ENCODE data around the gene MACF1. TPM values are rescaled to one million over a fixed set of nuclear protein-coding genes. Genes with fewer than 3 reads are reported as not detected.

MACF1 gene
- total RNA-seq, 2 donors from 2014 or later, result 154 to 355 TPM

DNA sequence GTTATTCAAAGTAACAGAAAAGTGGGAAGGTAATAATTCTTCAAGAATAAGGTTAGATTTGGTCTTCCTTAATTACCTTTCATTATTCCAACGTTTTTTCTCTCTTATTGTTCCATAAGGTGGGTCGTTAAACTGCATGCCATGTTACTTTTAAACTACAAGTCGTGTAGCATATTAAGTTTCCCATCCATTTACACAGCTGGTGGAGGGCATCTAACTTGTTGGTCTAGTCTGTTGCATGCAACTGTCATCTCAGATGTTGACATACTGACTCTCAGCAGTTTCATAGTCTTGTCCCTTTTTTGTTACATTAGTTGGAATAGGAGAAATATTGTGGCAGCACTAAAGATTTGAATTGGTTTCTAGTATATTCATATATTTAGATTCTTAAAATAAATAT, 232.3 kb downstream of the MACF1 start:
- H3K36me3 ChIP-seq, result peaks cover 4 to 14% of the 10 kb centered on the region in 2 donors
- TF ChIP-seq POLR2AphosphoS5 (IDR thresholded peaks at IDR 0.05) (peak; percentile 61), POLR2A (IDR thresholded peaks at IDR 0.05) (no peak)
- TF ChIP-seq, protein P1, sequence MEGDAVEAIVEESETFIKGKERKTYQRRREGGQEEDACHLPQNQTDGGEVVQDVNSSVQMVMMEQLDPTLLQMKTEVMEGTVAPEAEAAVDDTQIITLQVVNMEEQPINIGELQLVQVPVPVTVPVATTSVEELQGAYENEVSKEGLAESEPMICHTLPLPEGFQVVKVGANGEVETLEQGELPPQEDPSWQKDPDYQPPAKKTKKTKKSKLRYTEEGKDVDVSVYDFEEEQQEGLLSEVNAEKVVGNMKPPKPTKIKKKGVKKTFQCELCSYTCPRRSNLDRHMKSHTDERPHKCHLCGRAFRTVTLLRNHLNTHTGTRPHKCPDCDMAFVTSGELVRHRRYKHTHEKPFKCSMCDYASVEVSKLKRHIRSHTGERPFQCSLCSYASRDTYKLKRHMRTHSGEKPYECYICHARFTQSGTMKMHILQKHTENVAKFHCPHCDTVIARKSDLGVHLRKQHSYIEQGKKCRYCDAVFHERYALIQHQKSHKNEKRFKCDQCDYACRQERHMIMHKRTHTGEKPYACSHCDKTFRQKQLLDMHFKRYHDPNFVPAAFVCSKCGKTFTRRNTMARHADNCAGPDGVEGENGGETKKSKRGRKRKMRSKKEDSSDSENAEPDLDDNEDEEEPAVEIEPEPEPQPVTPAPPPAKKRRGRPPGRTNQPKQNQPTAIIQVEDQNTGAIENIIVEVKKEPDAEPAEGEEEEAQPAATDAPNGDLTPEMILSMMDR (IDR thresholded peaks at IDR 0.05), result no peak

DNA sequence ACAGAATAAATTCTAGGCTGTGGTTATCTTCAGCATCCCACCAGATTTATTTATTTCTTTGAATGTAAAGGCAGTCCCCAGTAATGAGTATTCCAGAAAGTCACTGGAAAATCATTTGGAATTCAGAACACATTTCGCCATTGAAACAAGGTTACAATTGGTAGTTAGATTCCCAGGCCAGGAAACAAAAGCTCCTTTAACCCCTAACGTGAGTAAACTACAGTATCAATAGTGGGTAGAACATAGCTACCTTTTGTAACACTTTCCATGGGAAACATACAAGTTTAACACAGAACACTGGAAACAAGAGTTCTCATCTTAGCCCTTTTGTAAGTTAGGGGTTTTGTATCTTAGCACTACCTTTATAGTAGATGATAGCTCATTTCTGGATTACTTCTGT, 233.5 kb downstream of the MACF1 start:
- Histone ChIP-seq H3K36me3 (peaks cover 4 to 23% of the 10 kb centered on the region in 2 donors), H3K4me1 (replicated peaks) (no peaks in the 10 kb centered on the region), H3K9me3 (no peaks in the 10 kb centered on the region), H3K27ac (no peak overlapping the region), H3K27me3 (replicated peaks; ENCODE audit: insufficient read depth) (no peaks in the 10 kb centered on the region), H3K4me3 (no peak overlapping the region)
- TF ChIP-seq, protein P1 (IDR thresholded peaks at IDR 0.05), result no peak
- no peak for TF ChIP-seq POLR2AphosphoS5 (IDR thresholded peaks at IDR 0.05)
- TF ChIP-seq POLR2A (IDR thresholded peaks at IDR 0.05), result no peak
- WGBS, result 87% methylated on average over 2 of the region's 2 CpGs
- no peak for DNase-seq (ENCODE audit: low spot score)
- intact Hi-C loops (cut with DNase I), result no loop called here

More for the DNA sequence above, 232.3 kb downstream of the MACF1 start:
- 35% methylated on average over 3 of the region's 3 CpGs for WGBS
- H3K4me3 ChIP-seq, result no peak overlapping the region
- H3K9me3 ChIP-seq, result no peaks in the 10 kb centered on the region
- H3K27ac ChIP-seq, result no peak overlapping the region
- no peaks in the 10 kb centered on the region for H3K27me3 ChIP-seq (replicated peaks; ENCODE audit: insufficient read depth)
- no peaks in the 10 kb centered on the region for H3K4me1 ChIP-seq (replicated peaks)
- DNase-seq (ENCODE audit: low spot score), result peak; percentile 12
- intact Hi-C loops (cut with DNase I), result no loop called here

DNA sequence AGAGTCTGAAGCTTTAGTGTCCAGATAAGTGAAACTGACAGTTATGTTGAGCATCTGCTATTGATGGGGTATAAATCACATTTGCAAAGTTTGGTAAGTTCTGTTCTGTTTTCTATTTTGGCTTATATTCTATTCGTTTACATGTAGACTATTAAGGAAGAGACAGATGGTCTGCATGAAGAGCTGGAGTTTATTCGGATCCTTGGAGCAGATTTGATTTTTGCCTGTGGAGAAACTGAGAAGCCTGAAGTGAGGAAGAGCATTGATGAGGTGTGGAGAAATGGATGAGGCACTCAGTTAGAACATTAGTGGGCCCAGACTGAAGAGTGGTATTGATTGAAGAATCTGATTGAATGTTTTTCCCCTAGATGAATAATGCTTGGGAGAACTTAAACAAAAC, 236.4 kb downstream of the MACF1 start:
- intact Hi-C loops (cut with DNase I), result no loop called here
- 82% methylated on average over 2 of the region's 2 CpGs for WGBS
- no peak overlapping the region for H3K27ac ChIP-seq
- no peaks in the 10 kb centered on the region for H3K27me3 ChIP-seq (replicated peaks; ENCODE audit: insufficient read depth)
- peaks cover 0 to 18% of the 10 kb centered on the region in 2 donors for H3K36me3 ChIP-seq
- H3K9me3 ChIP-seq, result no peaks in the 10 kb centered on the region
- DNase-seq (ENCODE audit: low spot score), result no peak
- no peaks in the 10 kb centered on the region for H3K4me1 ChIP-seq (replicated peaks)
- no peak overlapping the region for H3K4me3 ChIP-seq
- TF ChIP-seq POLR2A (IDR thresholded peaks at IDR 0.05), result no peak
- TF ChIP-seq, protein P1 (IDR thresholded peaks at IDR 0.05), result no peak
- no peak for TF ChIP-seq POLR2AphosphoS5 (IDR thresholded peaks at IDR 0.05)

DNA sequence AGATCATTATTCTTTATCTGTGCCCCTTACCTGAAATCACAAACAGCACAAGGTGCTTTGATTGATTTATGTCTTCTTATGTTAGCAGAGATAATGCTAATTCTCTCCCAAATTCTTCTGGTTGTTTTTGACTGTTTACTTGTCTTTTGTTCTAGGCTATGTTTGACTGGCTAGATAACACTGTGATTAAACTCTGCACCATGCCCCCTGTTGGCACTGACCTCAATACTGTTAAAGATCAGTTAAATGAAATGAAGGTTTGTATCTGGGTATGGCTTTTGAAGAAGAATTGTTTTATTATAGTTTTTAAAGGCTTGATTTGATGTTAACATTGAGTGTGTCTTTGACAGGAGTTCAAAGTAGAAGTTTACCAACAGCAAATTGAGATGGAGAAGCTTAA, 237.3 kb downstream of the MACF1 start:
- no peaks in the 10 kb centered on the region for H3K9me3 ChIP-seq
- DNase-seq (ENCODE audit: low spot score), result no peak
- no peaks in the 10 kb centered on the region for H3K27me3 ChIP-seq (replicated peaks; ENCODE audit: insufficient read depth)
- TF ChIP-seq, protein P1 (IDR thresholded peaks at IDR 0.05), result no peak
- TF ChIP-seq POLR2AphosphoS5 (IDR thresholded peaks at IDR 0.05), result no peak
- TF ChIP-seq POLR2A (IDR thresholded peaks at IDR 0.05), result no peak
- H3K4me3 ChIP-seq, result no peak overlapping the region
- H3K36me3 ChIP-seq, result peaks cover 0 to 14% of the 10 kb centered on the region in 2 donors
- intact Hi-C loops (cut with DNase I), result no loop called here
- H3K4me1 ChIP-seq (replicated peaks), result no peaks in the 10 kb centered on the region
- no peak overlapping the region for H3K27ac ChIP-seq

DNA sequence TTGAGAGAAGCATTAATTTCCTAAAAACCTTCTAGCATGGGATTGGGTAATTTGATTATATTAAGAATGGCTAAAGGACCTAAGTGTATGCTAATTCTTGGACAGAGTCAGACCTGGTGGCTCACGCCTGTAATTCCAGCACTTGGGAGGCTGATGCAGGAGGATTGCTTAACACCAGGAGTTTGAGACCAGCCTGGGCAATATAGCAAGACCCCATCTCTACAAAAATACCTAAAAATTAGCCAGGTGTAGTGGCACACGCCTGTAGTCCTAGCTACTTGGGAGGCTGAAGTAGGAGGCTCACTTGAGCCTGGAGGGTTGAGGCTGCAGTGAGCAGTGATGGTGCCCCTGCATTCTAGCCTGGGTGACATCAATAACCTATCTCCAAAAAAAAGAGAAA, 241.1 kb downstream of the MACF1 start:
- WGBS, result 98% methylated on average over 2 of the region's 2 CpGs
- no peaks in the 10 kb centered on the region for H3K9me3 ChIP-seq
- no peaks in the 10 kb centered on the region for H3K4me1 ChIP-seq (replicated peaks)
- peaks cover 18 to 26% of the 10 kb centered on the region in 2 donors for H3K36me3 ChIP-seq
- H3K27ac ChIP-seq, result no peak overlapping the region
- no peak overlapping the region for H3K4me3 ChIP-seq
- H3K27me3 ChIP-seq (replicated peaks; ENCODE audit: insufficient read depth), result no peaks in the 10 kb centered on the region
- intact Hi-C loops (cut with DNase I), result no loop called here
- TF ChIP-seq POLR2AphosphoS5 (IDR thresholded peaks at IDR 0.05) (no peak), POLR2A (IDR thresholded peaks at IDR 0.05) (no peak)
- TF ChIP-seq, protein P1 (IDR thresholded peaks at IDR 0.05), result no peak
- no peak for DNase-seq (ENCODE audit: low spot score)

Data from prostate gland (tissue), 2 donors.